ENCODE measurements around the gene SGIP1.

DNA sequence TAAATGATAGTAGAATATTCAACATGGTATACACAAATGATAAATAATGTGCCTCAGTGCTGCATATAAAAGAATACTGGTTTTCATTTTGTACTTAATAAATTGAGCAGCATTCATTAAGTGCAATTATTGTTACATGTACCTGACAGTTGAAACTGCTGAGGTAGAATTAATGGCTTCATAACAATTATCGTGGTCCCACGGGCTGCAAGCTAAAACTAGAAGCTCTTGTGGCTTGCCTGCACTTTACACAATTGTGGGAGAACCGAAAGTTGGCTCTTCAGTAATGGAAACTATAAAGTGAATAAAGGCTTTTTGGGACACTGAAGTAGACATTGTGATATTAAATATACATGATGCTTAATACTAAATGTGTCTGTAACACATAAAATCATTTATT, 243.9 kb downstream of the SGIP1 start:
- TF ChIP-seq, protein P1, sequence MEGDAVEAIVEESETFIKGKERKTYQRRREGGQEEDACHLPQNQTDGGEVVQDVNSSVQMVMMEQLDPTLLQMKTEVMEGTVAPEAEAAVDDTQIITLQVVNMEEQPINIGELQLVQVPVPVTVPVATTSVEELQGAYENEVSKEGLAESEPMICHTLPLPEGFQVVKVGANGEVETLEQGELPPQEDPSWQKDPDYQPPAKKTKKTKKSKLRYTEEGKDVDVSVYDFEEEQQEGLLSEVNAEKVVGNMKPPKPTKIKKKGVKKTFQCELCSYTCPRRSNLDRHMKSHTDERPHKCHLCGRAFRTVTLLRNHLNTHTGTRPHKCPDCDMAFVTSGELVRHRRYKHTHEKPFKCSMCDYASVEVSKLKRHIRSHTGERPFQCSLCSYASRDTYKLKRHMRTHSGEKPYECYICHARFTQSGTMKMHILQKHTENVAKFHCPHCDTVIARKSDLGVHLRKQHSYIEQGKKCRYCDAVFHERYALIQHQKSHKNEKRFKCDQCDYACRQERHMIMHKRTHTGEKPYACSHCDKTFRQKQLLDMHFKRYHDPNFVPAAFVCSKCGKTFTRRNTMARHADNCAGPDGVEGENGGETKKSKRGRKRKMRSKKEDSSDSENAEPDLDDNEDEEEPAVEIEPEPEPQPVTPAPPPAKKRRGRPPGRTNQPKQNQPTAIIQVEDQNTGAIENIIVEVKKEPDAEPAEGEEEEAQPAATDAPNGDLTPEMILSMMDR (IDR thresholded peaks at IDR 0.05; ENCODE audit: extremely low read depth in 1 of 2, insufficient read depth in 1 of 2, low read depth in 1 of 2, low read length in 2 of 2) = no peak
- TF ChIP-seq POLR2A (IDR thresholded peaks at IDR 0.05; ENCODE audit: low read depth, low read length) (no peak), MYC (IDR thresholded peaks at IDR 0.05; ENCODE audit: low read depth, low read length) (no peak), POLR2AphosphoS5 (IDR thresholded peaks at IDR 0.05; ENCODE audit: insufficient read depth, low read depth, low read length) (no peak), EZH2 (IDR thresholded peaks at IDR 0.05; ENCODE audit: borderline replicate concordance, low read depth, low read length, severe bottlenecking) (no peak), GATA2 (IDR thresholded peaks at IDR 0.05; ENCODE audit: insufficient read depth, insufficient read length, low read depth, low read length) (no peak)
- TF ChIP-seq, protein P2, sequence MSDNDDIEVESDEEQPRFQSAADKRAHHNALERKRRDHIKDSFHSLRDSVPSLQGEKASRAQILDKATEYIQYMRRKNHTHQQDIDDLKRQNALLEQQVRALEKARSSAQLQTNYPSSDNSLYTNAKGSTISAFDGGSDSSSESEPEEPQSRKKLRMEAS (IDR thresholded peaks at IDR 0.05; ENCODE audit: insufficient read depth, insufficient read length) = no peak
